GM23338 (cell line): ENCODE measurements around the gene ZNF507. TPM values are rescaled to one million over a fixed set of nuclear protein-coding genes. Genes with fewer than 3 reads are reported as not detected.

Experiments used
- ATAC-seq: fragments of 200-7000 bp; cut with Tn5 transposase; 3 replicates; pipeline ENCODE4 v1.9.1; 2020
- DNase-seq: peaks from one replicate; pipeline ENCODE4 v3.0.0-alpha.2; 2015; ENCODE audit warnings: low spot score
- H2AFZ ChIP-seq: fragments of 200-600 bp; sonication (generic); 2 replicates; pipeline ENCODE4 v1.8.0; 2016; ENCODE audit warnings: antibody characterized with exemption, mild to moderate bottlenecking, moderate library complexity
- H3F3A ChIP-seq: fragments of 200-600 bp; sonication (generic); replicated peaks from 2 replicates; pipeline ENCODE4 v1.8.0; 2017; ENCODE audit warnings: antibody characterized with exemption, mixed run types, low read depth
- H3K27ac ChIP-seq: fragments of 200-600 bp; sonication (generic); 2 replicates; pipeline ENCODE4 v1.6.1; 2016; ENCODE audit warnings: low read depth
- H3K27me3 ChIP-seq: fragments of 200-600 bp; sonication (generic); 2 replicates; pipeline ENCODE4 v1.8.0; 2016; ENCODE audit warnings: mild to moderate bottlenecking, mixed run types, moderate library complexity; ENCODE audit not compliant: insufficient read depth
- H3K36me3 ChIP-seq: fragments of 200-600 bp; sonication (generic); 2 replicates; pipeline ENCODE4 v1.8.0; 2016; ENCODE audit warnings: mild to moderate bottlenecking; ENCODE audit not compliant: insufficient read depth
- H3K4me1 ChIP-seq: fragments of 200-600 bp; sonication (generic); 2 replicates; pipeline ENCODE4 v1.8.0; 2016; ENCODE audit warnings: mild to moderate bottlenecking, moderate library complexity; ENCODE audit not compliant: insufficient read depth
- H3K4me2 ChIP-seq: fragments of 200-600 bp; sonication (generic); 2 replicates; pipeline ENCODE4 v1.7.1; 2017; ENCODE audit warnings: mixed run types
- H3K4me3 ChIP-seq: fragments of 200-600 bp; sonication (generic); 2 replicates; pipeline ENCODE4 v1.6.1; 2016; ENCODE audit warnings: mixed run types
- H3K79me2 ChIP-seq: fragments of 200-600 bp; sonication (generic); replicated peaks from 2 replicates; pipeline ENCODE4 v1.8.0; 2017; ENCODE audit warnings: mild to moderate bottlenecking; ENCODE audit not compliant: insufficient read depth
- H3K9me2 ChIP-seq: fragments of 200-600 bp; sonication (generic); 2 replicates; pipeline ENCODE4 v1.8.0; 2017; ENCODE audit not compliant: insufficient read depth
- H4K20me1 ChIP-seq: fragments of 200-600 bp; sonication (generic); replicated peaks from 2 replicates; pipeline ENCODE4 v1.8.0; 2017; ENCODE audit warnings: mild to moderate bottlenecking; ENCODE audit not compliant: insufficient read depth
- H3K27ac Mint-ChIP-seq: 2 replicates; pipeline ENCODE4 v1.8.0; 2020; ENCODE audit warnings: inconsistent platforms, mild to moderate bottlenecking, moderate library complexity, mixed read lengths
- H3K27me3 Mint-ChIP-seq: 3 replicates; pipeline ENCODE4 v1.8.0; 2022; ENCODE audit warnings: low read depth, mild to moderate bottlenecking, moderate library complexity, mixed read lengths, inconsistent platforms; ENCODE audit not compliant: insufficient read depth, poor library complexity
- H3K36me3 Mint-ChIP-seq: 3 replicates; pipeline ENCODE4 v1.8.0; 2021; ENCODE audit warnings: low read depth, mild to moderate bottlenecking, inconsistent platforms, moderate library complexity, mixed read lengths
- H3K4me1 Mint-ChIP-seq: 3 replicates; pipeline ENCODE4 v1.8.0; 2020; ENCODE audit warnings: mild to moderate bottlenecking, inconsistent platforms, mixed read lengths
- H3K4me3 Mint-ChIP-seq: 3 replicates; pipeline ENCODE4 v1.8.0; 2021; ENCODE audit warnings: moderate library complexity, mild to moderate bottlenecking, inconsistent platforms, mixed read lengths
- H3K9me3 Mint-ChIP-seq: 3 replicates; pipeline ENCODE4 v1.8.0; 2020; ENCODE audit warnings: moderate library complexity, mild to moderate bottlenecking, inconsistent platforms, mixed read lengths
- CREB1 ChIP-seq: fragments of 250-450 bp; sonication (Bioruptor Pico); IDR thresholded peaks from 2 replicates; pipeline ENCODE4 v1.5.0; 2020; ENCODE audit warnings: low read depth, mild to moderate bottlenecking, moderate library complexity
- EZH2 ChIP-seq: fragments of 200-600 bp; sonication (generic); IDR thresholded peaks from one replicate; pipeline ENCODE4 v1.8.0; 2017; ENCODE audit warnings: antibody characterized with exemption, mild to moderate bottlenecking, low read depth; ENCODE audit not compliant: unreplicated experiment
- EZH2phosphoT487 ChIP-seq: fragments of 200-600 bp; sonication (generic); IDR thresholded peaks from one replicate; pipeline ENCODE4 v1.8.1; 2018; ENCODE audit warnings: antibody characterized with exemption; ENCODE audit not compliant: unreplicated experiment
- JUNB ChIP-seq: IDR thresholded peaks from one replicate; pipeline ENCODE4 v1.6.1; 2016; ENCODE audit warnings: antibody characterized with exemption; ENCODE audit not compliant: unreplicated experiment
- NANOG ChIP-seq: IDR thresholded peaks from 2 replicates; pipeline ENCODE4 v1.6.1; 2016; ENCODE audit warnings: antibody characterized with exemption, borderline replicate concordance
- POLR2AphosphoS5 ChIP-seq: IDR thresholded peaks from 2 replicates; pipeline ENCODE4 v1.6.1; 2016; ENCODE audit warnings: antibody characterized with exemption, low read depth
- STAT1 ChIP-seq: IDR thresholded peaks from one replicate; pipeline ENCODE4 v1.6.1; 2016; ENCODE audit warnings: antibody characterized with exemption; ENCODE audit not compliant: unreplicated experiment
- ZNF114 ChIP-seq: fragments of 250-450 bp; sonication (Bioruptor Pico); IDR thresholded peaks from 2 replicates; pipeline ENCODE4 v1.5.0; 2020; ENCODE audit warnings: mild to moderate bottlenecking, moderate library complexity
- ZNF331 ChIP-seq: fragments of 250-450 bp; sonication (Bioruptor Pico); IDR thresholded peaks from 2 replicates; pipeline ENCODE4 v1.5.0; 2020; ENCODE audit warnings: low read depth, mild to moderate bottlenecking, moderate library complexity
- polyA plus RNA-seq: library from polyadenylated mRNA; unstranded; fragments of >200 nt; fragmentation: Nextera tagmentation; extraction: Ambion mirVana; gene quantifications from 2 replicates; pipeline ENCODE4 v1.2.1, GENCODE V29; 2016
- total RNA-seq: library from RNA; depleted of rRNA; stranded (reverse); fragments of >200 nt; shearing (Covaris generic); gene quantifications from 2 replicates; pipeline ENCODE4 v1.2.3, GENCODE V29; 2014
- TF ChIP-seq, protein P1 (sequence below): fragments of 250-450 bp; sonication (Bioruptor Pico); IDR thresholded peaks from 2 replicates; pipeline ENCODE4 v1.5.0; 2020; ENCODE audit warnings: mild to moderate bottlenecking, moderate library complexity
- TF ChIP-seq, protein P2 (sequence below): IDR thresholded peaks from one replicate; pipeline ENCODE4 v1.6.1; 2018; ENCODE audit warnings: antibody characterized with exemption; ENCODE audit not compliant: unreplicated experiment
- TF ChIP-seq, protein P3 (sequence below), 2 experiments: fragments of 200-600 bp in 1 of 2; sonication (generic) in 1 of 2; conservative IDR thresholded peaks; 2 replicates each; pipeline versions ENCODE4 v1.5.1 to v1.6.1; 2016 to 2017; ENCODE audit warnings: antibody characterized with exemption in 2 of 2, low read depth in 2 of 2, mild to moderate bottlenecking in 2 of 2, moderate library complexity in 1 of 2
- TF ChIP-seq, protein P4 (sequence below): IDR thresholded peaks from 2 replicates; pipeline ENCODE4 v1.6.1; 2016; ENCODE audit warnings: antibody characterized with exemption

The ZNF507 gene
- total and polyA plus RNA-seq, 2 experiments from 2014 or later = 10.4 to 23.4 TPM

DNA sequence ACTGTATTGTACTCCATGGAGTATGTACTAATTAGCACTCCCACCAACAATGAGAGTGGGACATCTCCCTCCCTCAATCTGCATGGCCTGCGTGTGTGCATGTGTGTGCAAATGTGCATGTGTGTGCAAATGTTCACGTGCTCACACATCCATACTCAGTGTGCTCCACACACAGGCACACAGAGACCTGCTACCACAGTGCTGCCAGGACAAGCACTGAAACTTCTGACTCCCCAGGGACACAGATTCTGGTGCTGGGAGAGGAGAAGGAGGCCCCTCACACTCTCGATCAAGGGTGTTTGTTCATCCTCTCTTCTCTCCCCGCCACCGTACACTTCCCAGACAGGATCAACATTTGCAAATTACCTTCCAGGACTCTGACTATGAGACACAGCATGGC is 37.8 kb upstream of the ZNF507 start:
- Mint-ChIP-seq H3K4me1 (peaks cover 24% of the 10 kb centered on the region), H3K27ac (peak overlapping the region; percentile 45; the same call in 1 of the 2 replicates), H3K27me3 (peaks cover 9% of the 10 kb centered on the region), H3K9me3 (peaks cover 9% of the 10 kb centered on the region), H3K36me3 (peaks cover 6% of the 10 kb centered on the region; the same call in 1 of the 3 replicates), H3K4me3 (no peak overlapping the region)
- Histone ChIP-seq H4K20me1 (no peaks in the 10 kb centered on the region), H3K4me1 (peaks cover 16% of the 10 kb centered on the region), H3K27me3 (no peaks in the 10 kb centered on the region), H3K79me2 (no peaks in the 10 kb centered on the region), H3K27ac (no peak overlapping the region), H3K4me2 (no peak overlapping the region), H3F3A (no peaks in the 10 kb centered on the region), H2AFZ (no peak overlapping the region), H3K9me2 (no peaks in the 10 kb centered on the region), H3K36me3 (no peaks in the 10 kb centered on the region), H3K4me3 (no peak overlapping the region)
- TF ChIP-seq, protein P1, sequence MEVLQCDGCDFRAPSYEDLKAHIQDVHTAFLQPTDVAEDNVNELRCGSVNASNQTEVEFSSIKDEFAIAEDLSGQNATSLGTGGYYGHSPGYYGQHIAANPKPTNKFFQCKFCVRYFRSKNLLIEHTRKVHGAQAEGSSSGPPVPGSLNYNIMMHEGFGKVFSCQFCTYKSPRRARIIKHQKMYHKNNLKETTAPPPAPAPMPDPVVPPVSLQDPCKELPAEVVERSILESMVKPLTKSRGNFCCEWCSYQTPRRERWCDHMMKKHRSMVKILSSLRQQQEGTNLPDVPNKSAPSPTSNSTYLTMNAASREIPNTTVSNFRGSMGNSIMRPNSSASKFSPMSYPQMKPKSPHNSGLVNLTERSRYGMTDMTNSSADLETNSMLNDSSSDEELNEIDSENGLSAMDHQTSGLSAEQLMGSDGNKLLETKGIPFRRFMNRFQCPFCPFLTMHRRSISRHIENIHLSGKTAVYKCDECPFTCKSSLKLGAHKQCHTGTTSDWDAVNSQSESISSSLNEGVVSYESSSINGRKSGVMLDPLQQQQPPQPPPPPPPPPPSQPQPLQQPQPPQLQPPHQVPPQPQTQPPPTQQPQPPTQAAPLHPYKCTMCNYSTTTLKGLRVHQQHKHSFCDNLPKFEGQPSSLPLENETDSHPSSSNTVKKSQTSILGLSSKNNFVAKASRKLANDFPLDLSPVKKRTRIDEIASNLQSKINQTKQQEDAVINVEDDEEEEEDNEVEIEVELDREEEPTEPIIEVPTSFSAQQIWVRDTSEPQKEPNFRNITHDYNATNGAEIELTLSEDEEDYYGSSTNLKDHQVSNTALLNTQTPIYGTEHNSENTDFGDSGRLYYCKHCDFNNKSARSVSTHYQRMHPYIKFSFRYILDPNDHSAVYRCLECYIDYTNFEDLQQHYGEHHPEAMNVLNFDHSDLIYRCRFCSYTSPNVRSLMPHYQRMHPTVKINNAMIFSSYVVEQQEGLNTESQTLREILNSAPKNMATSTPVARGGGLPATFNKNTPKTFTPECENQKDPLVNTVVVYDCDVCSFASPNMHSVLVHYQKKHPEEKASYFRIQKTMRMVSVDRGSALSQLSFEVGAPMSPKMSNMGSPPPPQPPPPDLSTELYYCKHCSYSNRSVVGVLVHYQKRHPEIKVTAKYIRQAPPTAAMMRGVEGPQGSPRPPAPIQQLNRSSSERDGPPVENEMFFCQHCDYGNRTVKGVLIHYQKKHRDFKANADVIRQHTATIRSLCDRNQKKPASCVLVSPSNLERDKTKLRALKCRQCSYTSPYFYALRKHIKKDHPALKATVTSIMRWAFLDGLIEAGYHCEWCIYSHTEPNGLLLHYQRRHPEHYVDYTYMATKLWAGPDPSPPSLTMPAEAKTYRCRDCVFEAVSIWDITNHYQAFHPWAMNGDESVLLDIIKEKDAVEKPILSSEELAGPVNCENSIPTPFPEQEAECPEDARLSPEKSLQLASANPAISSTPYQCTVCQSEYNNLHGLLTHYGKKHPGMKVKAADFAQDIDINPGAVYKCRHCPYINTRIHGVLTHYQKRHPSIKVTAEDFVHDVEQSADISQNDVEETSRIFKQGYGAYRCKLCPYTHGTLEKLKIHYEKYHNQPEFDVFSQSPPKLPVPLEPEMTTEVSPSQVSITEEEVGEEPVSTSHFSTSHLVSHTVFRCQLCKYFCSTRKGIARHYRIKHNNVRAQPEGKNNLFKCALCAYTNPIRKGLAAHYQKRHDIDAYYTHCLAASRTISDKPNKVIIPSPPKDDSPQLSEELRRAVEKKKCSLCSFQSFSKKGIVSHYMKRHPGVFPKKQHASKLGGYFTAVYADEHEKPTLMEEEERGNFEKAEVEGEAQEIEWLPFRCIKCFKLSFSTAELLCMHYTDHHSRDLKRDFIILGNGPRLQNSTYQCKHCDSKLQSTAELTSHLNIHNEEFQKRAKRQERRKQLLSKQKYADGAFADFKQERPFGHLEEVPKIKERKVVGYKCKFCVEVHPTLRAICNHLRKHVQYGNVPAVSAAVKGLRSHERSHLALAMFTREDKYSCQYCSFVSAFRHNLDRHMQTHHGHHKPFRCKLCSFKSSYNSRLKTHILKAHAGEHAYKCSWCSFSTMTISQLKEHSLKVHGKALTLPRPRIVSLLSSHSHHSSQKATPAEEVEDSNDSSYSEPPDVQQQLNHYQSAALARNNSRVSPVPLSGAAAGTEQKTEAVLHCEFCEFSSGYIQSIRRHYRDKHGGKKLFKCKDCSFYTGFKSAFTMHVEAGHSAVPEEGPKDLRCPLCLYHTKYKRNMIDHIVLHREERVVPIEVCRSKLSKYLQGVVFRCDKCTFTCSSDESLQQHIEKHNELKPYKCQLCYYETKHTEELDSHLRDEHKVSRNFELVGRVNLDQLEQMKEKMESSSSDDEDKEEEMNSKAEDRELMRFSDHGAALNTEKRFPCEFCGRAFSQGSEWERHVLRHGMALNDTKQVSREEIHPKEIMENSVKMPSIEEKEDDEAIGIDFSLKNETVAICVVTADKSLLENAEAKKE = no peak
- TF ChIP-seq STAT1 (no peak), ZNF331 (CRISPR knock-in tag) (no peak), EZH2phosphoT487 (no peak), CREB1 (no peak), NANOG (no peak), POLR2AphosphoS5 (no peak), JUNB (no peak), EZH2 (no peak), ZNF114 (no peak)
- TF ChIP-seq, protein P2, sequence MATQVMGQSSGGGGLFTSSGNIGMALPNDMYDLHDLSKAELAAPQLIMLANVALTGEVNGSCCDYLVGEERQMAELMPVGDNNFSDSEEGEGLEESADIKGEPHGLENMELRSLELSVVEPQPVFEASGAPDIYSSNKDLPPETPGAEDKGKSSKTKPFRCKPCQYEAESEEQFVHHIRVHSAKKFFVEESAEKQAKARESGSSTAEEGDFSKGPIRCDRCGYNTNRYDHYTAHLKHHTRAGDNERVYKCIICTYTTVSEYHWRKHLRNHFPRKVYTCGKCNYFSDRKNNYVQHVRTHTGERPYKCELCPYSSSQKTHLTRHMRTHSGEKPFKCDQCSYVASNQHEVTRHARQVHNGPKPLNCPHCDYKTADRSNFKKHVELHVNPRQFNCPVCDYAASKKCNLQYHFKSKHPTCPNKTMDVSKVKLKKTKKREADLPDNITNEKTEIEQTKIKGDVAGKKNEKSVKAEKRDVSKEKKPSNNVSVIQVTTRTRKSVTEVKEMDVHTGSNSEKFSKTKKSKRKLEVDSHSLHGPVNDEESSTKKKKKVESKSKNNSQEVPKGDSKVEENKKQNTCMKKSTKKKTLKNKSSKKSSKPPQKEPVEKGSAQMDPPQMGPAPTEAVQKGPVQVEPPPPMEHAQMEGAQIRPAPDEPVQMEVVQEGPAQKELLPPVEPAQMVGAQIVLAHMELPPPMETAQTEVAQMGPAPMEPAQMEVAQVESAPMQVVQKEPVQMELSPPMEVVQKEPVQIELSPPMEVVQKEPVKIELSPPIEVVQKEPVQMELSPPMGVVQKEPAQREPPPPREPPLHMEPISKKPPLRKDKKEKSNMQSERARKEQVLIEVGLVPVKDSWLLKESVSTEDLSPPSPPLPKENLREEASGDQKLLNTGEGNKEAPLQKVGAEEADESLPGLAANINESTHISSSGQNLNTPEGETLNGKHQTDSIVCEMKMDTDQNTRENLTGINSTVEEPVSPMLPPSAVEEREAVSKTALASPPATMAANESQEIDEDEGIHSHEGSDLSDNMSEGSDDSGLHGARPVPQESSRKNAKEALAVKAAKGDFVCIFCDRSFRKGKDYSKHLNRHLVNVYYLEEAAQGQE = no peak
- TF ChIP-seq, protein P3, sequence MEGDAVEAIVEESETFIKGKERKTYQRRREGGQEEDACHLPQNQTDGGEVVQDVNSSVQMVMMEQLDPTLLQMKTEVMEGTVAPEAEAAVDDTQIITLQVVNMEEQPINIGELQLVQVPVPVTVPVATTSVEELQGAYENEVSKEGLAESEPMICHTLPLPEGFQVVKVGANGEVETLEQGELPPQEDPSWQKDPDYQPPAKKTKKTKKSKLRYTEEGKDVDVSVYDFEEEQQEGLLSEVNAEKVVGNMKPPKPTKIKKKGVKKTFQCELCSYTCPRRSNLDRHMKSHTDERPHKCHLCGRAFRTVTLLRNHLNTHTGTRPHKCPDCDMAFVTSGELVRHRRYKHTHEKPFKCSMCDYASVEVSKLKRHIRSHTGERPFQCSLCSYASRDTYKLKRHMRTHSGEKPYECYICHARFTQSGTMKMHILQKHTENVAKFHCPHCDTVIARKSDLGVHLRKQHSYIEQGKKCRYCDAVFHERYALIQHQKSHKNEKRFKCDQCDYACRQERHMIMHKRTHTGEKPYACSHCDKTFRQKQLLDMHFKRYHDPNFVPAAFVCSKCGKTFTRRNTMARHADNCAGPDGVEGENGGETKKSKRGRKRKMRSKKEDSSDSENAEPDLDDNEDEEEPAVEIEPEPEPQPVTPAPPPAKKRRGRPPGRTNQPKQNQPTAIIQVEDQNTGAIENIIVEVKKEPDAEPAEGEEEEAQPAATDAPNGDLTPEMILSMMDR (conservative IDR thresholded peaks at IDR 0.05; ENCODE audit: low read depth in 2 of 2) = no peak
- TF ChIP-seq, protein P4, sequence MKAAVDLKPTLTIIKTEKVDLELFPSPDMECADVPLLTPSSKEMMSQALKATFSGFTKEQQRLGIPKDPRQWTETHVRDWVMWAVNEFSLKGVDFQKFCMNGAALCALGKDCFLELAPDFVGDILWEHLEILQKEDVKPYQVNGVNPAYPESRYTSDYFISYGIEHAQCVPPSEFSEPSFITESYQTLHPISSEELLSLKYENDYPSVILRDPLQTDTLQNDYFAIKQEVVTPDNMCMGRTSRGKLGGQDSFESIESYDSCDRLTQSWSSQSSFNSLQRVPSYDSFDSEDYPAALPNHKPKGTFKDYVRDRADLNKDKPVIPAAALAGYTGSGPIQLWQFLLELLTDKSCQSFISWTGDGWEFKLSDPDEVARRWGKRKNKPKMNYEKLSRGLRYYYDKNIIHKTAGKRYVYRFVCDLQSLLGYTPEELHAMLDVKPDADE = no peak
- DNase-seq = no peak
- ATAC-seq = no peak
